HEK293T (cell line): Measurements from ENCODE around the gene GRAMD4.
"Not testable (repeated sequence)": the region's sequence is repeated elsewhere in the genome, so short reads cannot be mapped to it uniquely, and the experiment has no call there.

Experiments used
- CTCF ChIA-PET: fragments of 350-600 bp; formaldehyde crosslinking; extraction: SDS; loops from one replicate; lab custom pipeline; 2021; ENCODE audit warnings: antibody characterized with exemption, inconsistent platforms; lab: Yijun Ruan, JAX
- POLR2A ChIA-PET: fragments of 350-600 bp; formaldehyde crosslinking; extraction: SDS; loops from one replicate; lab custom pipeline; 2020; ENCODE audit warnings: antibody characterized with exemption, inconsistent platforms; lab: Yijun Ruan, JAX
- DNase-seq: peaks from one replicate; pipeline ENCODE4 v3.0.0; 2012; ENCODE audit warnings: mixed read lengths; ENCODE audit errors: extremely low spot score
- ARNT ChIP-seq: fragments of 450-650 bp; IDR thresholded peaks from 2 replicates; pipeline ENCODE4 v1.6.1; 2017; ENCODE audit warnings: mild to moderate bottlenecking
- BHLHE40 ChIP-seq: fragments of 450-650 bp; IDR thresholded peaks from 2 replicates; pipeline ENCODE4 v1.6.1; 2016; ENCODE audit warnings: mild to moderate bottlenecking, moderate library complexity, borderline replicate concordance
- CTBP1 ChIP-seq: fragments of 450-650 bp; IDR thresholded peaks from 2 replicates; pipeline ENCODE4 v1.6.1; 2016; ENCODE audit warnings: borderline replicate concordance
- ELF4 ChIP-seq: fragments of 450-650 bp; IDR thresholded peaks from 2 replicates; pipeline ENCODE4 v1.6.1; 2017; ENCODE audit warnings: antibody characterized with exemption
- FOXA1 ChIP-seq: fragments of 450-650 bp; IDR thresholded peaks from 2 replicates; pipeline ENCODE4 v1.6.1; 2016; ENCODE audit warnings: mild to moderate bottlenecking
- FOXK2 ChIP-seq: fragments of 450-650 bp; IDR thresholded peaks from 2 replicates; pipeline ENCODE4 v1.6.1; 2016; ENCODE audit warnings: mild to moderate bottlenecking
- FOXM1 ChIP-seq: fragments of 450-650 bp; IDR thresholded peaks from 2 replicates; pipeline ENCODE4 v1.6.1; 2017; ENCODE audit warnings: mild to moderate bottlenecking, borderline replicate concordance
- HDGF ChIP-seq: fragments of 450-650 bp; IDR thresholded peaks from 2 replicates; pipeline ENCODE4 v1.6.1; 2017; ENCODE audit warnings: antibody characterized with exemption, borderline replicate concordance
- L3MBTL2 ChIP-seq: fragments of 450-650 bp; conservative IDR thresholded peaks from 2 replicates; pipeline ENCODE4 v1.6.1; 2016; ENCODE audit warnings: mild to moderate bottlenecking
- LEF1 ChIP-seq: fragments of 450-650 bp; IDR thresholded peaks from 2 replicates; pipeline ENCODE4 v1.6.1; 2017; ENCODE audit warnings: mild to moderate bottlenecking, borderline replicate concordance
- NFRKB ChIP-seq: fragments of 450-650 bp; IDR thresholded peaks from 2 replicates; pipeline ENCODE4 v1.6.1; 2016; ENCODE audit warnings: mild to moderate bottlenecking, moderate library complexity
- SP1 ChIP-seq: fragments of 450-650 bp; IDR thresholded peaks from 2 replicates; pipeline ENCODE4 v1.6.1; 2017
- SUZ12 ChIP-seq: fragments of 450-650 bp; IDR thresholded peaks from 2 replicates; pipeline ENCODE4 v1.6.1; 2016; ENCODE audit warnings: mild to moderate bottlenecking
- TARDBP ChIP-seq: fragments of 450-650 bp; IDR thresholded peaks from 2 replicates; pipeline ENCODE4 v1.6.1; 2016
- ZNF384 ChIP-seq: fragments of 450-650 bp; IDR thresholded peaks from 2 replicates; pipeline ENCODE4 v1.6.1; 2016
- TF ChIP-seq, protein P1 (sequence below): fragments of 450-650 bp; IDR thresholded peaks from 2 replicates; pipeline ENCODE4 v1.6.1; 2016

Gene GRAMD4

DNA sequence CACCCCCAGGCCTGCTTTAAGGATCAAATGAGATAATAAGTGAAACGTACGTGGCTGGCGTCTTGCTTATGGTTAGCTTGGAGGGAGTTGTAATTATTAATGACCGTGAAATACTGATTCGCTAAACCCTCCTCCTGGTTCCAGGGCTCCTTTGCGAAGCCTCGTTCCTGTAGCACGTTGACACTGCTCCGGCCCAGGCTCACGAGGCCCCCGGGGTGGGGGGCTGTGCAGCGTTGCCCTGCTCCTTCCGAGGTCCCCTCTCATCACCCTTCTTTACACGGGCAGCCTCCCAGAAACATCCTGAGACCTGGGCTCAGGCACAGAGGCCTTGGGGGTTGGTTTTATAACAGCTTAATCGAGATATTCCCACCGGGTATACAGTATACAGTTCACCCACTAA is 9.1 kb downstream of the GRAMD4 start:
- ChIA-PET CTCF (interaction anchor here (0.7 kb wide), 1 partner anchor 56 kb away, joined by 4 read pairs; no protein-coding TSS in a partner anchor), POLR2A (no interaction called here)
- no peak for DNase-seq
- TF ChIP-seq CTBP1: no peak
- TF ChIP-seq TARDBP: no peak
- no peak for TF ChIP-seq SUZ12
- no peak for TF ChIP-seq NFRKB
- TF ChIP-seq FOXM1: no peak
- TF ChIP-seq ARNT: no peak
- TF ChIP-seq ZNF384: no peak
- no peak for TF ChIP-seq BHLHE40
- no peak for TF ChIP-seq FOXK2
- no peak for TF ChIP-seq HDGF
- TF ChIP-seq, protein P1, sequence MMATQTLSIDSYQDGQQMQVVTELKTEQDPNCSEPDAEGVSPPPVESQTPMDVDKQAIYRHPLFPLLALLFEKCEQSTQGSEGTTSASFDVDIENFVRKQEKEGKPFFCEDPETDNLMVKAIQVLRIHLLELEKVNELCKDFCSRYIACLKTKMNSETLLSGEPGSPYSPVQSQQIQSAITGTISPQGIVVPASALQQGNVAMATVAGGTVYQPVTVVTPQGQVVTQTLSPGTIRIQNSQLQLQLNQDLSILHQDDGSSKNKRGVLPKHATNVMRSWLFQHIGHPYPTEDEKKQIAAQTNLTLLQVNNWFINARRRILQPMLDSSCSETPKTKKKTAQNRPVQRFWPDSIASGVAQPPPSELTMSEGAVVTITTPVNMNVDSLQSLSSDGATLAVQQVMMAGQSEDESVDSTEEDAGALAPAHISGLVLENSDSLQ: no peak
- no peak for TF ChIP-seq ELF4
- no peak for TF ChIP-seq FOXA1
- no peak for TF ChIP-seq SP1
- TF ChIP-seq L3MBTL2: no peak

DNA sequence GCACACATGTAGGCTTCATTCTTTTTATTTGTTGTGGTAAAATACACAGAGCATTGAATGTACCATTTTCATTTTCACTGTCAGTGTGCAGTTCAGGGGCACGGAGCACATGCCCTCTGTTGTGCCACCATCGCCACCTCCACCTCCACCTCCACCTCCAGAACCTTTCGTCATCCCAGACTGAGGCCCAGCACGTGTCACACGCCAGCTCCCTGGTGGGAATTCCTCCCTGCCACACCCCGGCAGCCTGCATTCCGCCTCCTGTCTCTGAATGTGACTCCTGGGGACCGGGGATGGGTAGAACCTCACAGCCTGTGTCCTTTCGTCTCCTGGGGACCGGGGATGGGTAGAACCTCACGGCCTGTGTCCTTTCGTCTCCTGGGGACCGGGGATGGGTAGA is 10.9 kb downstream of the GRAMD4 start:
- TF ChIP-seq HDGF (no peak), L3MBTL2 (no peak)
- ChIA-PET CTCF (interaction anchor here (1.0 kb wide), 1 partner anchor 49 kb away, joined by 3 read pairs; no protein-coding TSS in a partner anchor), POLR2A (no interaction called here)

DNA sequence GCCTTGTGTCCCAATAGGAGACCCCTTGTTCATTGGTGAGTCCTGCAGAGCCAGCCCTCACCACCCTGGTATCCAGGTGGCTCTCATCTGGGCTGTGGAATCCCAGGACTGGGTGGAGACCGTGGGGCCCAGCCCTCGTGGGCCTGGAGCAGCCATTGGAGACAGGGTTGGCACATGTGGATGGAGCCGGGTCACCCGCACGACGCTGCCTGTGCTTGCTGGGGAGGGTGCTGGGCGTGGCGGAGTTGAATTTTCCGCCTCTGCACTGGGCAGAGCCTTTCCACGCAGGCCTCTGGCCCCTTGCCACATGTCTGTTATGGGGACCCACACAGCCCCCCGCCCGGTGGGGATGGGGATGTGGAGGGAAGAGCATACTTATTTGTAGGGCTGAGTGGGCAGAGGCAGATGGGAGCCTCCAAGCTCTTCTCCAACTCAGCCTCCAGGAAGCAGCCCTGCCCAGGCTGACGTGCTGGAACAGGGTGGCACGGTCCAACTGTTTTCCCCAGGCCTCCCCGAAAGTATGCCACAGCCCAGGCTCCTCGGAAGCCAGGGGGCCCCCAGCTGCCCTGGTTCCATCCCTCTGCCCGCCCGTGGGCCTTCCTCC is 12.6 kb downstream of the GRAMD4 start:
- no peak for TF ChIP-seq FOXA1
- TF ChIP-seq ELF4: no peak
- no peak for TF ChIP-seq LEF1
- no peak for TF ChIP-seq FOXK2
- TF ChIP-seq TARDBP: no peak
- no peak for TF ChIP-seq L3MBTL2
- no peak for TF ChIP-seq SUZ12
- TF ChIP-seq BHLHE40: no peak
- TF ChIP-seq FOXM1: no peak
- TF ChIP-seq, protein P1: no peak
- no peak for TF ChIP-seq CTBP1
- no peak for TF ChIP-seq NFRKB
- no peak for TF ChIP-seq HDGF
- TF ChIP-seq ARNT: no peak
- no peak for TF ChIP-seq ZNF384
- DNase-seq: no peak
- ChIA-PET CTCF (no interaction called here), POLR2A (no interaction called here)

More for the DNA sequence above, 10.9 kb downstream of the GRAMD4 start:
- no peak for DNase-seq

DNA sequence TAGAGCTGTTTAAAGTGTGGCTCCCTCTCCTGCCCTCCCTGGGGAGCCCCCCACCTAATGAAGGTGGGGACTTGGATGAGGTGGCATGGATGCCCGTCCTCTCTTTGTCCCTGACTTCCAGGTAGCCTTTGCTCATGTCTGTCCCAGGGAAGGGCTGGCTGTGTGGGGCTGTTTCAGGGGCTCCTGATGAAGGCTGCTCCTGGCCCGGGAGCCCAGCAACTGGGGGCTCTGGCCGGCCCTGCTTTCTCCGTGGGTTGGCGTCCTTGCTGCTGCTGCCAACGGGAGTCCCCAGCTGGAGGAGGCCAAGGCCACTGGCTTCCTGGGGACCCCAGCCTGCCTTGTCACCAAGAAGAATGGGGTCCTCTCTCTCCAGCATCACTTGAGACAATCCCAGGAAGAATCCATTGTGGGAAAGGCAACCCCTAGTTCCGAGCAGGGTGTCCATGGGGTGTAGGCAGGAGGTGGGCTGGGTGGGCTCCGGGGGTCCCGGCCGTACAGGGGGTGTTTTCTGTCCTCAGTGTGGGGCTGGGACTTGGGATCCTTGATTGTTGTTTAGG is 13.2 kb downstream of the GRAMD4 start:
- ChIA-PET CTCF (no interaction called here), POLR2A (no interaction called here)
- DNase-seq: no peak
- TF ChIP-seq CTBP1 (no peak), FOXM1 (no peak)

DNA sequence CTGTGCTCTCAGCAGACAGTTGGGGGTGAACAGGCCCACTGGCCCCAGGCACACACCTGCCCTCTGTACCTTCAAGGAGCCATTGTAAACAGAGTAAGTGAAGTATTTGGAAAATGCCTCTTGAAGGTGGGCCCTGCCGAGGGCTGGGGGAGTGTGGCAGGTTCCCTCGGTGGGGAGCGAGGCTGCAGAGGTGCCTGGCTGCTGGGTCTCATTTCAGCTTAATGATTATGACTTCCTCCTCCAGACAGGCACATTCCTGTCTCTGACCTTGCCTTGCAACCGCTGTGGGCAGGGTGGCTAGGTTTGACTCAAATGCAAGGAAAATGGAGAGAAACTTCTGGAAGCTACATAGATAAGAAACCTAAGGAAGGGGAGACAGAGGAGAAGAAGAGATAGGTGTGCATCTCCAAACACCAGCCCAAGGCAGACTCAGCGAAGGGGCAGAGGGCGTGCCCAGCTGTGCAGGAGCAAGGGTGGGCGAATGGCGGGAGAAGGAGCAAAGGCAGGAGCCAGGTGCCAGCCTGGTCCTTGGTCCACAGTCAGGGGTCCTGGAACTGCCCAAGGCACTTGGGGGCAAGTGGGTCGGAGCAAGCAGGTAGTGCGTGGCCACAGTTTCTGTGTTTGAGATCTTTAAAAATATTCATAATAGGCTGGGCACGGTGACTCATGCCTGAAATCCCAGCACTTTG is 14.0 kb downstream of the GRAMD4 start:
- POLR2A ChIA-PET: no interaction called here
- CTCF ChIA-PET: no interaction called here
- TF ChIP-seq FOXK2: no peak
- no peak for DNase-seq

DNA sequence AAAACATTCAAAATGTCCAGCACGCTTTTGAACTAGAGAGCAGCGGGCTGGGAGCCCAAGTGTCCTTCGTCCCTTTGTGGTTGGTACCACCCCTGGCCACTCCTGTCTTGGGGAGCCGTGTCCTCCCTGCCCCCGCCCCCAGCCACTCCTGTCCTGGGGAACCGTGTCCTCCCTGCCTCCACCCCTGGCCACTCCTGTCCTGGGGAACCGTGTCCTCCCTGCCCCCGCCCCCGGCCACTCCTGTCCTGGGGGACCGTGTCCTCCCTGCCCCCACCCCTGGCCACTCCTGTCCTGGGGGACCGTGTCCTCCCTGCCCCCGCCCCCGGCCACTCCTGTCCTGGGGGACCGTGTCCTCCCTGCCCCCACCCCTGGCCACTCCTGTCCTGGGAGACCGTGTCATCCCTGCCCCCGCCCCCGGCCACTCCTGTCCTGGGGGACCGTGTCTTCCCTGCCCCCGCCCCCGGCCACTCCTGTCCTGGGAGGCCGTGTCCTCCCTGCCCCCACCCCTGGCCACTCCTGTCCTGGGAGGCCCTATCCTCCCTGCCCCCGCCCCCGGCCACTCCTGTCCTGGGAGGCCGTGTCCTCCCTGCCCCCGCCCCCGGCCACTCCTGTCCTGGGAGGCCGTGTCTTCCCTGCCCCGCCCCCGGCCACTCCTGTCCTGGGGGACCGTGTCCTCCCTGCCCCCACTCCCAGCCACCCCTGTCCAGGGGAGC is 14.9 kb downstream of the GRAMD4 start:
- DNase-seq, POLR2A ChIA-PET, CTCF ChIA-PET: not testable (repeated sequence)

DNA sequence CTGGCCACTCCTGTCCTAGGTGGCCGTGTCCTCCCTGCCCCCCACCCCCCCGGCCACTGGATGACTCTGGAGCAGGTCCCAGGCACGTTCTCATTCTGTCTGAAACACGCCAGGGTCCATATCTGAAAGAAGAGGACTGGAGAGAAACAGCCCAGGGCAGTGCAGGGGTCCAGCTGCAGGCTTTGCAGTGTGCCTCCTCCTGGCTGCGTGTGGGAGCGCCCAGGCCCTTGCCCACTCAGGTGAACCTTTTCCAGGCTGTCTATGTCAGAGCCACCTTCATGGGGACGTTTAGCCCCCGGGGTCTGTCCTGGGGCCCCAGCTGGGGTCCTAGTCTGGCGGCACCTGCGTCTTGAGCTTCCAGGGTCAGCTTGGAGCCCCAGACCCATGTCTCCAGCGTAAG is 15.6 kb downstream of the GRAMD4 start:
- ChIA-PET POLR2A (no interaction called here), CTCF (interaction anchor here (0.7 kb wide), 1 partner anchor 264 kb away, joined by 3 read pairs; no protein-coding TSS in a partner anchor)
- DNase-seq: no peak
- TF ChIP-seq SUZ12 (no peak), ELF4 (no peak), HDGF (no peak)
